ENCODE results near the gene JMJD4. TPM values are rescaled to one million over a fixed set of nuclear protein-coding genes. Genes with fewer than 3 reads are reported as not detected.

Gene JMJD4
- polyA plus RNA-seq, 3 donors = 7.9 to 11.2 (median 11.2) TPM

DNA sequence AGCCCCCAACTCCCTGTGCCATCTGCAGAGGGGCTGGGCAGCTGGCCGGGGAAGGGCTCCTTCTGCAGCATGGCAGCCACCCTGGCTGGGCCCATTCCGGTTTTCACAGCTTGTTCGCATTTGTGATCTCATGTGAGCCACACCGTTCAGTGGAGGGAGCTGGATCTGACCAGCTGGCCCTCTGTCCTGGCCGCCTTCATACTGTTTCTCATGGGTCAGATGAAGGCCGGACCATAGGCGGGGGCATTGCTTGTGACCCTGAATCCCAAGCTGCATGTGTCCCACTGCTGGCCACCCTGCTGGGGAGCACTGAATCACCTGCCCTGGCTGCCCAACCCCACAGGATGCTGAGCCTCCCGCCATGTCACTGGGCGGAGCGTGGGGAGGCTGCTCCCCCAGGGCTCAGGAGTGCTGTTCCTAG, 43.9 kb upstream of the JMJD4 start:
- H3K36me3 Mint-ChIP-seq = peaks cover 20 to 26% of the 10 kb centered on the region in 2 donors
- H3K9me3 Mint-ChIP-seq = no peaks in the 10 kb centered on the region
- no peak for TF ChIP-seq CTCF (IDR thresholded peaks at IDR 0.05)
- H4K20me1 ChIP-seq (ENCODE audit: insufficient read depth, low read length) = no peaks in the 10 kb centered on the region
- H3K36me3 ChIP-seq (replicated peaks in 1 of 2; ENCODE audit: control insufficient read depth in 1 of 2, insufficient read depth in 2 of 2, low read length in 2 of 2) = peaks cover 14 to 20% of the 10 kb centered on the region in 2 donors
- H3K79me2 ChIP-seq (ENCODE audit: insufficient read depth, low read length) = no peaks in the 10 kb centered on the region
- H3K9ac ChIP-seq (ENCODE audit: insufficient read depth, low read length, poor library complexity, severe bottlenecking) = no peak overlapping the region
- 98% methylated on average over 10 of the region's 10 CpGs for WGBS (ENCODE audit: insufficient coverage)
- H3K4me1 ChIP-seq (ENCODE audit: control insufficient read depth in 1 of 2, insufficient read depth in 2 of 2, low read length in 2 of 2) = no peaks in the 10 kb centered on the region
- H3K27ac Mint-ChIP-seq = no peak overlapping the region
- H3K4me2 ChIP-seq (replicated peaks; ENCODE audit: extremely low read depth, low read length, poor library complexity, severe bottlenecking) = no peak overlapping the region
- H3K9me3 ChIP-seq (replicated peaks in 1 of 2; ENCODE audit: control insufficient read depth in 1 of 2, insufficient read depth in 1 of 2, low read length in 2 of 2) = no peaks in the 10 kb centered on the region
- no peaks in the 10 kb centered on the region for H3K27me3 ChIP-seq (ENCODE audit: control insufficient read depth in 2 of 2, insufficient read depth in 2 of 2, low read length in 2 of 2)
- intact Hi-C loops (cut with micrococcal nuclease) = no loop called here
- peaks cover 0 to 4% (median 0%) of the 10 kb centered on the region in 3 donors for H3K27me3 Mint-ChIP-seq (ENCODE audit: low read depth in 3 of 3)
- H3K27ac ChIP-seq (ENCODE audit: low read depth in 1 of 2, low read length in 2 of 2) = no peak overlapping the region
- no peak for DNase-seq
- H3K4me3 Mint-ChIP-seq = no peak overlapping the region
- no peak overlapping the region for H2AFZ ChIP-seq (ENCODE audit: insufficient read depth, low read depth, low read length, poor library complexity, severe bottlenecking)
- no peak overlapping the region for H3K4me3 ChIP-seq (replicated peaks in 1 of 3; ENCODE audit: low read depth in 2 of 3, low read length in 3 of 3)
- no peaks in the 10 kb centered on the region for H3K4me1 Mint-ChIP-seq

GRCh38 chr1:227778401-227778947, 43.4 kb upstream of the JMJD4 start:
- Histone ChIP-seq H3K27me3 (ENCODE audit: control insufficient read depth in 2 of 2, insufficient read depth in 2 of 2, low read length in 2 of 2) (no peaks in the 10 kb centered on the region), H3K79me2 (ENCODE audit: insufficient read depth, low read length) (no peaks in the 10 kb centered on the region), H2AFZ (ENCODE audit: insufficient read depth, low read depth, low read length, poor library complexity, severe bottlenecking) (no peak overlapping the region), H3K9ac (ENCODE audit: insufficient read depth, low read length, poor library complexity, severe bottlenecking) (no peak overlapping the region), H4K20me1 (ENCODE audit: insufficient read depth, low read length) (no peaks in the 10 kb centered on the region), H3K36me3 (replicated peaks in 1 of 2; ENCODE audit: control insufficient read depth in 1 of 2, insufficient read depth in 2 of 2, low read length in 2 of 2) (peaks cover 14 to 20% of the 10 kb centered on the region in 2 donors), H3K27ac (ENCODE audit: low read depth in 1 of 2, low read length in 2 of 2) (no peak overlapping the region), H3K4me2 (replicated peaks; ENCODE audit: extremely low read depth, low read length, poor library complexity, severe bottlenecking) (no peak overlapping the region), H3K9me3 (replicated peaks in 1 of 2; ENCODE audit: control insufficient read depth in 1 of 2, insufficient read depth in 1 of 2, low read length in 2 of 2) (no peaks in the 10 kb centered on the region), H3K4me1 (ENCODE audit: control insufficient read depth in 1 of 2, insufficient read depth in 2 of 2, low read length in 2 of 2) (no peaks in the 10 kb centered on the region), H3K4me3 (replicated peaks in 1 of 3; ENCODE audit: low read depth in 2 of 3, low read length in 3 of 3) (no peak overlapping the region)
- no peaks in the 10 kb centered on the region for H3K27me3 Mint-ChIP-seq (ENCODE audit: low read depth in 3 of 3)
- intact Hi-C loops (cut with micrococcal nuclease) = no loop called here
- peaks cover 23 to 28% of the 10 kb centered on the region in 2 donors for H3K36me3 Mint-ChIP-seq
- WGBS (ENCODE audit: insufficient coverage) = 94% methylated on average over 8 of the region's 8 CpGs
- TF ChIP-seq CTCF (IDR thresholded peaks at IDR 0.05) = no peak
- H3K4me1 Mint-ChIP-seq = no peaks in the 10 kb centered on the region
- H3K9me3 Mint-ChIP-seq = no peaks in the 10 kb centered on the region
- no peak for DNase-seq
- H3K4me3 Mint-ChIP-seq = no peak overlapping the region
- H3K27ac Mint-ChIP-seq = no peak overlapping the region

All from CD14-positive monocyte (primary cell).